Fibroblast of skin of abdomen (primary cell): Measurements from ENCODE around the gene TRAPPC2B. TPM values are rescaled to one million over a fixed set of nuclear protein-coding genes. Genes with fewer than 3 reads are reported as not detected.

ENCODE experiments used
- DNase-seq: peaks from one replicate; pipeline ENCODE4 v3.0.0-alpha.2; 2013
- polyA plus RNA-seq, 2 experiments: library from polyadenylated mRNA; unstranded; fragments of 120-200 nt; gene quantifications; one replicate each; pipeline ENCODE4 v1.2.1, GENCODE V29; 2013; ENCODE audit not compliant: insufficient read length in 2 of 2

Gene TRAPPC2B
- polyA plus RNA-seq (2013, experiment 1 of 2; ENCODE audit: insufficient read length): 7.9 TPM
- 8.8 TPM for polyA plus RNA-seq (2013, experiment 2 of 2; ENCODE audit: insufficient read length)

- DNase-seq: peak; percentile 100
These were observed at the start of gene TRAPPC2B, which contains the start of gene ZNF547 for GRCh38 chr19:57362997-57363687. Gene TRAPPC2B, plus strand, starts transcription at chr19:57363551. Its CDS starts 1,283 bp downstream, at chr19:57364834. Gene ZNF547, plus strand, starts transcription at chr19:57363551. Its CDS starts 5,005 bp downstream, at chr19:57368556.

- DNase-seq: no peak
These were observed 49.2 kb upstream of the TRAPPC2B start for GRCh38 chr19:57314146-57314545.

GRCh38 chr19:57317503-57317902, 45.8 kb upstream of the TRAPPC2B start:
- DNase-seq: no peak

- DNase-seq: no peak
These were observed 43.5 kb upstream of the TRAPPC2B start for GRCh38 chr19:57319869-57320179.

- DNase-seq: peak; percentile 96
These were observed 42.9 kb upstream of the TRAPPC2B start, which contains the start of gene ZNF543 for GRCh38 chr19:57320180-57321084. Gene ZNF543, plus strand, starts transcription at chr19:57320472. Its CDS starts 382 bp downstream, at chr19:57320854.

GRCh38 chr19:57321116-57321515, 42.2 kb upstream of the TRAPPC2B start:
- no peak for DNase-seq

- DNase-seq: no peak
These were observed 41.6 kb upstream of the TRAPPC2B start for GRCh38 chr19:57321751-57322150.

- no peak for DNase-seq
These were observed 38.4 kb upstream of the TRAPPC2B start for GRCh38 chr19:57324992-57325391.

GRCh38 chr19:57327993-57328392, 35.4 kb upstream of the TRAPPC2B start:
- DNase-seq: no peak

- no peak for DNase-seq
These were observed 29.2 kb upstream of the TRAPPC2B start for GRCh38 chr19:57334191-57334590.

- DNase-seq: no peak
These were observed 24.5 kb upstream of the TRAPPC2B start for GRCh38 chr19:57338877-57339276.

GRCh38 chr19:57342582-57342981, 20.8 kb upstream of the TRAPPC2B start:
- no peak for DNase-seq

- DNase-seq: peak; percentile 2
These were observed 15.2 kb upstream of the TRAPPC2B start for GRCh38 chr19:57348136-57348535.

GRCh38 chr19:57350877-57351805, 12.2 kb upstream of the TRAPPC2B start, which contains the start of gene ZNF304:
Gene ZNF304, plus strand, starts transcription at chr19:57351271. Its CDS starts 394 bp downstream, at chr19:57351665.
- peak; percentile 97 for DNase-seq

- no peak for DNase-seq
These were observed 11.5 kb upstream of the TRAPPC2B start for GRCh38 chr19:57351867-57352266.

- no peak for DNase-seq
These were observed 7.4 kb upstream of the TRAPPC2B start for GRCh38 chr19:57355916-57356315.

GRCh38 chr19:57357406-57357805, 5.9 kb upstream of the TRAPPC2B start:
- no peak for DNase-seq

- DNase-seq: no peak
These were observed 4.1 kb upstream of the TRAPPC2B start for GRCh38 chr19:57359300-57359699.

- no peak for DNase-seq
These were observed 932 bp upstream of the TRAPPC2B start for GRCh38 chr19:57362419-57362818.

GRCh38 chr19:57363688-57364181, 384 bp downstream of the TRAPPC2B start:
- no peak for DNase-seq

- DNase-seq: no peak
These were observed 3.4 kb downstream of the TRAPPC2B start for GRCh38 chr19:57366776-57367175.

GRCh38 chr19:57374179-57374578, 10.8 kb downstream of the TRAPPC2B start:
- DNase-seq: no peak
